HFFc6 (cell line): ENCODE data around the gene KCNG2. TPM values are rescaled to one million over a fixed set of nuclear protein-coding genes. Genes with fewer than 3 reads are reported as not detected.

Source experiments
- DNase-seq: peaks from one replicate; pipeline ENCODE4 v3.0.0-alpha.2; 2018
- H3K27ac Mint-ChIP-seq: 2 replicates; pipeline ENCODE4 v1.8.0; 2020; ENCODE audit warnings: mild to moderate bottlenecking, mixed read lengths
- H3K27me3 Mint-ChIP-seq: 2 replicates; pipeline ENCODE4 v1.8.0; 2021; ENCODE audit warnings: mild to moderate bottlenecking, moderate library complexity, mixed read lengths; ENCODE audit not compliant: insufficient read depth
- H3K36me3 Mint-ChIP-seq: 2 replicates; pipeline ENCODE4 v1.8.0; 2021; ENCODE audit warnings: low read depth, mixed read lengths
- H3K4me1 Mint-ChIP-seq: 2 replicates; pipeline ENCODE4 v1.8.0; 2020; ENCODE audit warnings: low read depth, mixed read lengths
- H3K4me3 Mint-ChIP-seq: 2 replicates; pipeline ENCODE4 v1.8.0; 2020; ENCODE audit warnings: mild to moderate bottlenecking, moderate library complexity, mixed read lengths
- H3K9me3 Mint-ChIP-seq: 2 replicates; pipeline ENCODE4 v1.8.0; 2020; ENCODE audit warnings: mild to moderate bottlenecking, mixed read lengths
- CTCF ChIP-seq: fragments of 200-600 bp; sonication (generic); IDR thresholded peaks from 2 replicates; pipeline ENCODE4 v1.5.0; 2021; ENCODE audit warnings: antibody characterized with exemption, mild to moderate bottlenecking
- total RNA-seq, 6 experiments: library from RNA; stranded (reverse); fragmentation: NEBNext Ultra II Directional; extraction: Animal tissue kit (Norgen Biotek cat#: 25700); gene quantifications; 2 replicates in 1 of 6; 3 replicates in 5 of 6; pipeline ENCODE4 v1.2.3, GENCODE V29; 2021

The KCNG2 gene
- total RNA-seq, 6 experiments from 2014 or later = not detected

- Mint-ChIP-seq H3K27me3 (peaks cover 25% of the 10 kb centered on the region), H3K4me3 (no peak overlapping the region), H3K36me3 (no peaks in the 10 kb centered on the region), H3K4me1 (no peaks in the 10 kb centered on the region; the same call in 1 of the 2 replicates), H3K9me3 (peaks cover 10% of the 10 kb centered on the region), H3K27ac (no peak overlapping the region)
- TF ChIP-seq CTCF = no peak
- no peak for DNase-seq
These were observed 6.5 kb downstream of the KCNG2 start for GRCh38 chr18:79804130-79804787.

GRCh38 chr18:79805211-79805887 lies 7.6 kb downstream of the KCNG2 start:
- no peak for TF ChIP-seq CTCF
- DNase-seq = no peak
- no peaks in the 10 kb centered on the region for H3K36me3 Mint-ChIP-seq
- peaks cover 18% of the 10 kb centered on the region for H3K27me3 Mint-ChIP-seq
- H3K27ac Mint-ChIP-seq = no peak overlapping the region
- H3K4me1 Mint-ChIP-seq = no peaks in the 10 kb centered on the region
- peaks cover 19% of the 10 kb centered on the region for H3K9me3 Mint-ChIP-seq
- no peak overlapping the region for H3K4me3 Mint-ChIP-seq

- Mint-ChIP-seq H3K36me3 (no peaks in the 10 kb centered on the region), H3K27me3 (peaks cover 18% of the 10 kb centered on the region), H3K4me1 (no peaks in the 10 kb centered on the region), H3K9me3 (peaks cover 19% of the 10 kb centered on the region), H3K27ac (no peak overlapping the region), H3K4me3 (no peak overlapping the region)
- DNase-seq = no peak
- no peak for TF ChIP-seq CTCF
These were observed 8.3 kb downstream of the KCNG2 start for GRCh38 chr18:79805926-79806487.

- H3K36me3 Mint-ChIP-seq = no peaks in the 10 kb centered on the region
These were observed 9.5 kb downstream of the KCNG2 start for GRCh38 chr18:79806976-79807841.

More at GRCh38 chr18:79806976-79807841, 9.5 kb downstream of the KCNG2 start:
- no peak overlapping the region for H3K4me3 Mint-ChIP-seq
- peaks cover 15% of the 10 kb centered on the region for H3K27me3 Mint-ChIP-seq
- no peaks in the 10 kb centered on the region for H3K4me1 Mint-ChIP-seq
- H3K9me3 Mint-ChIP-seq = peaks cover 19% of the 10 kb centered on the region
- DNase-seq = no peak
- no peak for TF ChIP-seq CTCF
- no peak overlapping the region for H3K27ac Mint-ChIP-seq
